Neuronal stem cell (in vitro differentiated cells): ENCODE results near the gene STK32A.

ENCODE experiments used
- DNase-seq: peaks from one replicate; pipeline ENCODE4 v3.0.0-alpha.2; 2013; ENCODE audit warnings: low spot score
- H2AFZ ChIP-seq: one replicate; pipeline ENCODE4 v1.6.1; 2013; ENCODE audit warnings: mild to moderate bottlenecking, low read length, inconsistent platforms
- H2AK5ac ChIP-seq: 2 replicates; pipeline ENCODE4 v1.6.1; 2013; ENCODE audit warnings: low read depth, mild to moderate bottlenecking, inconsistent platforms, low read length, moderate library complexity, mixed read lengths
- H2BK120ac ChIP-seq: 2 replicates; pipeline ENCODE4 v1.6.1; 2013; ENCODE audit warnings: low read depth, mild to moderate bottlenecking, inconsistent platforms, low read length, moderate library complexity, mixed read lengths
- H2BK12ac ChIP-seq: one replicate; pipeline ENCODE4 v1.6.1; 2013; ENCODE audit warnings: low read length, inconsistent platforms
- H2BK15ac ChIP-seq: 2 replicates; pipeline ENCODE4 v1.6.1; 2013; ENCODE audit warnings: mild to moderate bottlenecking, low read length, inconsistent platforms, mixed read lengths
- H2BK5ac ChIP-seq: one replicate; pipeline ENCODE4 v1.6.1; 2013; ENCODE audit warnings: inconsistent platforms, mild to moderate bottlenecking, low read length, moderate library complexity
- H3K14ac ChIP-seq: one replicate; pipeline ENCODE4 v1.6.1; 2013; ENCODE audit warnings: low read length, inconsistent platforms
- H3K18ac ChIP-seq: 2 replicates; pipeline ENCODE4 v1.6.1; 2013; ENCODE audit warnings: low read length, inconsistent platforms
- H3K23ac ChIP-seq: 2 replicates; pipeline ENCODE4 v1.6.1; 2013; ENCODE audit warnings: low read depth, mild to moderate bottlenecking, mixed read lengths, low read length, inconsistent platforms; ENCODE audit not compliant: poor library complexity
- H3K27ac ChIP-seq: replicated peaks from 3 replicates; pipeline ENCODE4 v1.5.1; 2013; ENCODE audit warnings: low read length, inconsistent platforms
- H3K27me3 ChIP-seq, 3 experiments: 2 replicates each; pipeline ENCODE4 v1.6.1; 2013; ENCODE audit warnings: low read length in 3 of 3, mild to moderate bottlenecking in 2 of 3, inconsistent platforms in 1 of 3, low read depth in 1 of 3, mixed read lengths in 1 of 3, moderate library complexity in 1 of 3; ENCODE audit not compliant: control insufficient read depth in 3 of 3, insufficient read depth in 3 of 3
- H3K36me3 ChIP-seq, 2 donors: replicated peaks in 1 of 2; 2 replicates each; pipeline ENCODE4 v1.6.1; 2013; ENCODE audit warnings: low read length in 2 of 2; ENCODE audit not compliant: control insufficient read depth in 2 of 2, insufficient read depth in 2 of 2
- H3K4ac ChIP-seq: 2 replicates; pipeline ENCODE4 v1.6.1; 2013; ENCODE audit warnings: inconsistent platforms, mild to moderate bottlenecking, low read length, moderate library complexity
- H3K4me1 ChIP-seq, 2 donors: 1 replicate in 1 of 2; 2 replicates in 1 of 2; pipeline ENCODE4 v1.6.1; 2013; ENCODE audit warnings: low read length in 2 of 2, low read depth in 1 of 2; ENCODE audit not compliant: control insufficient read depth in 2 of 2, insufficient read depth in 1 of 2
- H3K4me2 ChIP-seq: one replicate; pipeline ENCODE4 v1.6.1; 2013; ENCODE audit warnings: mild to moderate bottlenecking, low read length, inconsistent platforms; ENCODE audit not compliant: insufficient read depth, poor library complexity, severe bottlenecking
- H3K4me3 ChIP-seq, 2 donors: 2 replicates each; pipeline ENCODE4 v1.5.1; 2013; ENCODE audit warnings: low read length in 2 of 2, mild to moderate bottlenecking in 2 of 2, inconsistent platforms in 1 of 2, moderate library complexity in 1 of 2
- H3K79me1 ChIP-seq: one replicate; pipeline ENCODE4 v1.6.1; 2013; ENCODE audit warnings: low read depth, mild to moderate bottlenecking, inconsistent platforms, low read length, moderate library complexity
- H3K9ac ChIP-seq: one replicate; pipeline ENCODE4 v1.6.1; 2013; ENCODE audit warnings: mild to moderate bottlenecking, low read depth, low read length, inconsistent platforms; ENCODE audit not compliant: poor library complexity
- H3K9me3 ChIP-seq, 2 donors: replicated peaks in 1 of 2; 2 replicates each; pipeline versions ENCODE3 to v1.6.1; 2013; ENCODE audit warnings: low read length in 2 of 2, mild to moderate bottlenecking in 2 of 2, inconsistent platforms in 1 of 2, low read depth in 1 of 2, mixed read lengths in 1 of 2, moderate library complexity in 1 of 2; ENCODE audit not compliant: control insufficient read depth in 2 of 2, insufficient read depth in 1 of 2
- H4K8ac ChIP-seq: one replicate; pipeline ENCODE4 v1.6.1; 2013; ENCODE audit warnings: low read depth, mild to moderate bottlenecking, inconsistent platforms, low read length, moderate library complexity
- H4K91ac ChIP-seq: one replicate; pipeline ENCODE4 v1.6.1; 2013; ENCODE audit warnings: low read length, low read depth, mild to moderate bottlenecking, inconsistent platforms; ENCODE audit not compliant: poor library complexity
- WGBS, 2 donors: extraction: QIAGEN DNeasy Blood & Tissue Kit; methylation state at CpG; one replicate each; pipeline ENCODE4 v1.1.7; 2013; ENCODE audit warnings: missing lambda C conversion rate in 2 of 2, mixed read lengths in 1 of 2; ENCODE audit not compliant: insufficient read length in 2 of 2, insufficient replicate concordance in 1 of 2; ENCODE audit errors: extremely low coverage in 2 of 2; 5-methylcytosine and 5-hydroxymethylcytosine counted together

Gene STK32A

DNA sequence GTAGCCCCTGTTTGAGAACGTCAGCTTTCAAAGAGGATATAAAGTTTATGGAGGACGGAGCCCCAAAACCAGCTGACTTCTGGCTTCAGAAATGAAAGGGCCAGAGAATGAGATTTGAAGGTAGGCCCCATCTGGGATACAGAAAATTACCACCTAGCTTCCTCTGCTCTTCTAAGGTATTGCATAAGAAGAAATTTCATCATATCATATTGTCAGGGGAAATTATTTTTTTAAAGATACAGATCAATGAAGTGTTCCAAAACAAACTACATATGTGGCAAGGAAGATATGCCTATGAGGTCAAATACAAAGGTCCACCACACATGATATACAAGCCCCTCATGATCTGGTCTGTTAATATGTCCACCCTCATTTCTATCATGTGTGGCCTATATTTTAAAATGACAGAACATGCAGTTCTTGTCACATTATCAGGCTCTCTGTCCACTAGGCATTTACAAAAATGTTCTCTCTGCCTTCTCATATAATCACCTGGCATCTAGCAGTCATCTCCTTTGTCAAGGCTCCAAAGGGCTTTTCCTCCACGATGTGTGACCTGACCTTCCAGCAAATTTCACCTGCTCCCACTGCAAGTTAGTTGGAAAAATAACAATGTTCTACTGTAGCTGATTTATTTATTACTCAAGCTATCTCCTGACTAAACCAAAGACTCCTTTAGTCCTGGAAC, 192.0 kb downstream of the STK32A start:
- H2AK5ac ChIP-seq = no peak overlapping the region
- no peak overlapping the region for H3K14ac ChIP-seq
- DNase-seq = no peak
- no peaks in the 10 kb centered on the region for H3K27me3 ChIP-seq
- H4K91ac ChIP-seq = no peak overlapping the region
- H3K23ac ChIP-seq = no peak overlapping the region
- H2BK120ac ChIP-seq = no peak overlapping the region
- no peaks in the 10 kb centered on the region for H3K79me1 ChIP-seq
- H3K9ac ChIP-seq = no peak overlapping the region
- no peak overlapping the region for H4K8ac ChIP-seq
- no peak overlapping the region for H3K4me2 ChIP-seq
- H3K27ac ChIP-seq = no peak overlapping the region
- no peak overlapping the region for H2BK5ac ChIP-seq
- H3K4ac ChIP-seq = no peak overlapping the region
- WGBS, 2 donors = no CpG with 5 or more reads among the region's 3 CpGs
- no peak overlapping the region for H2AFZ ChIP-seq
- H3K4me1 ChIP-seq = peaks cover 0 to 7% of the 10 kb centered on the region in 2 donors
- H3K4me3 ChIP-seq = no peak overlapping the region
- peaks cover 0 to 23% of the 10 kb centered on the region in 2 donors for H3K9me3 ChIP-seq
- peaks cover 5 to 71% of the 10 kb centered on the region in 2 donors for H3K36me3 ChIP-seq
- H3K18ac ChIP-seq = no peak overlapping the region
- no peak overlapping the region for H2BK15ac ChIP-seq
- H2BK12ac ChIP-seq = no peak overlapping the region

DNA sequence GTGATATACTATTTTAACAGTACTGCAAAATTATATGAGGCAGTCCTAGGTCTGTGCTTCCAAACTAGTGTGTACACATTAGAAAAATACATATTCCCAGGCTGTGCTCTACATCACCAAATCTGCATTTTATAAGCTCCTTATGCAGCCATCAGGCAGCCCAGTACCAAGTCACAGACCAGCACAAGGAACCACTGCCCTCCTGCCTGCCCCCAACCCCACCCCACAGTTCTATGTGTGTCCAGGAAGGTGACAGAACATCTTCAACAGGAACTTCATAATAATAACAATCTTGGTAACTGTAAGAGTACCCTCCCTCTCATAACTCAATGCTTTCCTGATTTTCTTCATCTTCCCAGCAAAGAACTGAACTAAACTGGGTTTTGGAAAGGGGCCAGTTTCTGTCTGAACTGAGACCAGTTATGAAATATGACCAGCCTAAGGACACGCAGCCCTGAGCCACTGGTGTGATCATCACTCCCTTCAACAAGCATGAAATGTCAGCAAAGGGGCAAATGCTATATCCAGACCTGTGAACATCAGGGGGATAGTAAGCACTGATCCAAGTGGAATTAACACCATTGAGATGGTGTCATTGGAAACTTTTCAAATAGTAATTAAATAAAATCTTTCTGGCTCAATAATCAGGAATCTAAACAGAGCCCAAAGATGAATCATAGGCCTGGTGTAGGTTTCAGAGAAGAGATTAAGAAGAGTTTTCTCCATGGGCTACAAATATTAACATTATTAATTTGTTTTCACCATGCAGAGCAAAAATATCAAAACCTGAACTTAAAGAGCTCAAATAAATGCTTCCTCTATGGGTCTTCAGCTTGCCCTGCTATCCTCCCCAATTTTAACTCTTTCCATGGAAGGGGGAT, 192.9 kb downstream of the STK32A start:
- Histone ChIP-seq H2BK120ac (no peak overlapping the region), H3K9ac (no peak overlapping the region)
- WGBS, 2 donors = no CpG with 5 or more reads among the region's 1 CpG

DNA sequence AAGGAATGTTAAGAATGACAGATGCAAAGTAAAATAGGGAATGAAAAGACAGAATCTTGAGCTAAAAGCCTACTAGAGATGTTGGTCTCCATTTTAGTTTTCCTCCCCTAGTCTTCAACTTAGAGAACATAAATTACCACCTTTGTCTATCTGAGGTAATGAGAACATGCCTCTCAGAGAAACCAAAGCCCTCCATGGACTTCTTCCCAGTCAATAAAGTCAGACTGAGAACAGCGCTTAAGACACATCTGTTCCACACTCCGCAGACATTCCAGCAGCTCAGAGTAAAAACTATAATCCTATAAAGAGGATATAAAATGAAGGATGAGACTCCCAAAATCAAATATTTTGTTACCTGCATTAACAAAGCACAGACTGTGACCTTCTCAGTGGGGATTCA, 195.8 kb downstream of the STK32A start:
- no peak overlapping the region for H4K91ac ChIP-seq
- H4K8ac ChIP-seq = no peak overlapping the region
- no peak overlapping the region for H3K4me2 ChIP-seq
- H3K4me3 ChIP-seq = no peak overlapping the region
- no peak overlapping the region for H3K14ac ChIP-seq
- H3K27me3 ChIP-seq = no peaks in the 10 kb centered on the region
- H2BK15ac ChIP-seq = no peak overlapping the region
- H2BK120ac ChIP-seq = no peak overlapping the region
- no peak overlapping the region for H2BK5ac ChIP-seq
- no peak overlapping the region for H2BK12ac ChIP-seq
- H3K23ac ChIP-seq = no peak overlapping the region
- no peak overlapping the region for H3K4ac ChIP-seq
- H3K9me3 ChIP-seq = no peaks in the 10 kb centered on the region
- no peak for DNase-seq
- H3K9ac ChIP-seq = no peak overlapping the region
- H2AK5ac ChIP-seq = no peak overlapping the region
- H3K79me1 ChIP-seq = no peaks in the 10 kb centered on the region
- no CpG with 5 or more reads among the region's 2 CpGs for WGBS, 2 donors
- peaks cover 0 to 62% of the 10 kb centered on the region in 2 donors for H3K36me3 ChIP-seq
- H3K4me1 ChIP-seq = peaks cover 0 to 14% of the 10 kb centered on the region in 2 donors
- H3K18ac ChIP-seq = no peak overlapping the region
- H2AFZ ChIP-seq = no peak overlapping the region
- H3K27ac ChIP-seq = no peak overlapping the region

More for the DNA sequence above, 192.9 kb downstream of the STK32A start:
- H2BK15ac ChIP-seq = no peak overlapping the region
- H3K14ac ChIP-seq = no peak overlapping the region
- no peak overlapping the region for H3K18ac ChIP-seq
- no peaks in the 10 kb centered on the region for H3K79me1 ChIP-seq
- DNase-seq = no peak
- H3K4me1 ChIP-seq = peaks cover 0 to 14% of the 10 kb centered on the region in 2 donors
- H3K36me3 ChIP-seq = peaks cover 5 to 69% of the 10 kb centered on the region in 2 donors
- H3K9me3 ChIP-seq = peaks cover 0 to 21% of the 10 kb centered on the region in 2 donors
- no peak overlapping the region for H3K4ac ChIP-seq
- H2AK5ac ChIP-seq = no peak overlapping the region
- no peak overlapping the region for H3K27ac ChIP-seq
- H3K23ac ChIP-seq = no peak overlapping the region
- H3K4me3 ChIP-seq = no peak overlapping the region
- H2BK5ac ChIP-seq = no peak overlapping the region
- no peaks in the 10 kb centered on the region for H3K27me3 ChIP-seq
- no peak overlapping the region for H4K8ac ChIP-seq
- H4K91ac ChIP-seq = no peak overlapping the region
- H2AFZ ChIP-seq = no peak overlapping the region
- no peak overlapping the region for H3K4me2 ChIP-seq
- H2BK12ac ChIP-seq = no peak overlapping the region

DNA sequence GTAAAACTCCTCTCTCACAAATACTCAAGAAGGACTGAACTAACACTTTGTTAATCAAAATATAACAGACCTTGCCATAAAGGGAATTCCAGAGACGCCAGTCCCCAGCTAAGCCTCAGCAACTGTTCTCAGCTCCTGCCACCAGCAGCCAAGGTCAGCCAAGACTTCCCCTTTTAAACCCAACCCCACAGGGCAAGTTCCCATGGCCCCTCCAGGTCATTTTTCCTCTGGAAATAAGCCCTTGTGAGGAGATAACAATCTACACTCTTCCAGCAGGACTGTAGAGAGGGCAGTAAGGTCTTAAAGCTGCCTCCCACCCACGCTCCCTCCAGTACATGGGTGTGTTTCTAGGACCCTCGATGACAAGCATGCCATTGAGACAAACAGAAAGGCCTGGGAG, 196.8 kb downstream of the STK32A start:
- no peak overlapping the region for H2AFZ ChIP-seq
- H2BK5ac ChIP-seq = no peak overlapping the region
- no peak overlapping the region for H3K14ac ChIP-seq
- DNase-seq = no peak
- H3K79me1 ChIP-seq = no peaks in the 10 kb centered on the region
- no peak overlapping the region for H3K9ac ChIP-seq
- H2BK12ac ChIP-seq = no peak overlapping the region
- no peak overlapping the region for H2BK120ac ChIP-seq
- no peak overlapping the region for H2BK15ac ChIP-seq
- no CpG with 5 or more reads among the region's 3 CpGs for WGBS, 2 donors
- H2AK5ac ChIP-seq = no peak overlapping the region
- H3K4ac ChIP-seq = no peak overlapping the region
- H3K4me2 ChIP-seq = no peak overlapping the region
- peaks cover 0 to 59% of the 10 kb centered on the region in 2 donors for H3K36me3 ChIP-seq
- H3K23ac ChIP-seq = no peak overlapping the region
- no peak overlapping the region for H4K91ac ChIP-seq
- H3K4me1 ChIP-seq = peaks cover under 1 to 19% of the 10 kb centered on the region in 2 donors
- no peak overlapping the region for H3K4me3 ChIP-seq
- H3K9me3 ChIP-seq = no peaks in the 10 kb centered on the region
- H3K27ac ChIP-seq = no peak overlapping the region
- H3K18ac ChIP-seq = no peak overlapping the region
- H4K8ac ChIP-seq = no peak overlapping the region
- H3K27me3 ChIP-seq = no peaks in the 10 kb centered on the region
